HEK293 (cell line): ENCODE data around the gene APOBEC2.

Experiments used
- FEZF1 ChIP-seq: fragments of 450-650 bp; formaldehyde crosslinking; IDR thresholded peaks from 2 replicates; pipeline ENCODE4 v1.5.1; 2016; ENCODE audit warnings: missing biosample characterization, missing genetic modification characterization
- GLI2 ChIP-seq: fragments of 450-650 bp; formaldehyde crosslinking; IDR thresholded peaks from 2 replicates; pipeline ENCODE4; 2017; ENCODE audit warnings: missing biosample characterization, missing genetic modification characterization, low read depth, borderline replicate concordance
- GLIS1 ChIP-seq: fragments of 450-650 bp; formaldehyde crosslinking; IDR thresholded peaks from 2 replicates; pipeline ENCODE4 v1.5.1; 2016; ENCODE audit warnings: missing biosample characterization, missing genetic modification characterization
- HOXA7 ChIP-seq: sonication (generic); formaldehyde crosslinking; IDR thresholded peaks from 2 replicates; pipeline ENCODE4 v1.8.1; 2022; ENCODE audit warnings: missing genetic modification reagents, borderline replicate concordance
- IKZF3 ChIP-seq: fragments of 450-650 bp; IDR thresholded peaks from 2 replicates; pipeline ENCODE4 v1.5.0; 2018; ENCODE audit warnings: missing biosample characterization, mild to moderate bottlenecking, missing genetic modification characterization, moderate library complexity
- MEIS1 ChIP-seq: sonication (generic); formaldehyde crosslinking; IDR thresholded peaks from 2 replicates; pipeline ENCODE4 v1.8.1; 2022; ENCODE audit warnings: missing genetic modification reagents, mild to moderate bottlenecking, borderline replicate concordance
- OVOL3 ChIP-seq: fragments of 450-650 bp; formaldehyde crosslinking; IDR thresholded peaks from 2 replicates; pipeline ENCODE4 v1.5.1; 2016; ENCODE audit warnings: missing biosample characterization, missing genetic modification characterization
- YY1 ChIP-seq: fragments of 450-650 bp; formaldehyde crosslinking; IDR thresholded peaks from 2 replicates; pipeline ENCODE4 v1.5.1; 2018; ENCODE audit warnings: missing biosample characterization, missing genetic modification characterization
- ZBTB1 ChIP-seq: fragments of 450-650 bp; formaldehyde crosslinking; IDR thresholded peaks from 2 replicates; pipeline ENCODE4 v1.5.1; 2016; ENCODE audit warnings: missing biosample characterization, missing genetic modification characterization
- ZBTB20 ChIP-seq: fragments of 450-650 bp; formaldehyde crosslinking; IDR thresholded peaks from 2 replicates; pipeline ENCODE4 v1.5.1; 2016; ENCODE audit warnings: missing biosample characterization, missing genetic modification characterization
- ZFP37 ChIP-seq: fragments of 450-650 bp; formaldehyde crosslinking; IDR thresholded peaks from 2 replicates; pipeline ENCODE4 v1.5.1; 2016; ENCODE audit warnings: missing biosample characterization, missing genetic modification characterization
- ZNF121 ChIP-seq: fragments of 450-650 bp; formaldehyde crosslinking; IDR thresholded peaks from 2 replicates; pipeline ENCODE4 v1.5.1; 2016; ENCODE audit warnings: missing biosample characterization, missing genetic modification characterization
- ZNF133 ChIP-seq: fragments of 450-650 bp; formaldehyde crosslinking; IDR thresholded peaks from 2 replicates; pipeline ENCODE4 v1.5.1; 2016; ENCODE audit warnings: missing biosample characterization, missing genetic modification characterization
- ZNF140 ChIP-seq: fragments of 450-650 bp; formaldehyde crosslinking; IDR thresholded peaks from 2 replicates; pipeline ENCODE4 v1.5.1; 2016; ENCODE audit warnings: missing biosample characterization, missing genetic modification characterization
- ZNF146 ChIP-seq: fragments of 450-650 bp; formaldehyde crosslinking; IDR thresholded peaks from 2 replicates; pipeline ENCODE4 v1.5.1; 2016; ENCODE audit warnings: missing biosample characterization, missing genetic modification characterization
- ZNF292 ChIP-seq: fragments of 450-650 bp; formaldehyde crosslinking; IDR thresholded peaks from 2 replicates; pipeline ENCODE4 v1.5.1; 2016; ENCODE audit warnings: low read depth, missing biosample characterization, missing genetic modification characterization, borderline replicate concordance
- ZNF514 ChIP-seq: fragments of 450-650 bp; formaldehyde crosslinking; IDR thresholded peaks from 2 replicates; pipeline ENCODE4 v1.5.1; 2016; ENCODE audit warnings: missing biosample characterization, missing genetic modification characterization
- ZNF555 ChIP-seq: fragments of 450-650 bp; formaldehyde crosslinking; conservative IDR thresholded peaks from 2 replicates; pipeline ENCODE4 v1.5.1; 2017; ENCODE audit warnings: missing biosample characterization, mild to moderate bottlenecking, missing genetic modification characterization, inconsistent platforms
- ZNF654 ChIP-seq: fragments of 450-650 bp; formaldehyde crosslinking; IDR thresholded peaks from 2 replicates; pipeline ENCODE4 v1.5.1; 2016; ENCODE audit warnings: low read depth, missing biosample characterization, missing genetic modification characterization
- ZNF843 ChIP-seq: fragments of 450-650 bp; formaldehyde crosslinking; IDR thresholded peaks from 2 replicates; pipeline ENCODE4 v1.5.1; 2016; ENCODE audit warnings: missing biosample characterization, missing genetic modification characterization
- TF ChIP-seq, protein P1 (sequence below): fragments of 450-650 bp; formaldehyde crosslinking; IDR thresholded peaks from 2 replicates; pipeline ENCODE4 v1.5.1; 2016; ENCODE audit warnings: missing biosample characterization, missing genetic modification characterization
- TF ChIP-seq, protein P2 (sequence below): fragments of 450-650 bp; formaldehyde crosslinking; optimal IDR thresholded peaks from 2 replicates; pipeline ENCODE3; 2016; ENCODE audit warnings: missing biosample characterization, mild to moderate bottlenecking, missing genetic modification characterization
- TF ChIP-seq, protein P3 (sequence below): fragments of 450-650 bp; formaldehyde crosslinking; IDR thresholded peaks from 2 replicates; pipeline ENCODE4 v1.5.1; 2016; ENCODE audit warnings: missing biosample characterization, missing genetic modification characterization
- TF ChIP-seq, protein P4 (sequence below): sonication (generic); formaldehyde crosslinking; IDR thresholded peaks from 2 replicates; pipeline ENCODE4 v1.8.1; 2022; ENCODE audit warnings: mild to moderate bottlenecking, moderate library complexity, missing genetic modification reagents
- TF ChIP-seq, protein P5 (sequence below): fragments of 450-650 bp; formaldehyde crosslinking; IDR thresholded peaks from 2 replicates; pipeline ENCODE4 v1.5.1; 2016; ENCODE audit warnings: missing biosample characterization, missing genetic modification characterization
- TF ChIP-seq, protein P6 (sequence below): fragments of 450-650 bp; formaldehyde crosslinking; IDR thresholded peaks from 2 replicates; pipeline ENCODE4 v1.5.1; 2016; ENCODE audit warnings: missing biosample characterization, missing genetic modification characterization
- TF ChIP-seq, protein P7 (sequence below): fragments of 450-650 bp; formaldehyde crosslinking; IDR thresholded peaks from 2 replicates; pipeline ENCODE4 v1.5.1; 2017; ENCODE audit warnings: missing biosample characterization, missing genetic modification characterization

APOBEC2 gene

DNA sequence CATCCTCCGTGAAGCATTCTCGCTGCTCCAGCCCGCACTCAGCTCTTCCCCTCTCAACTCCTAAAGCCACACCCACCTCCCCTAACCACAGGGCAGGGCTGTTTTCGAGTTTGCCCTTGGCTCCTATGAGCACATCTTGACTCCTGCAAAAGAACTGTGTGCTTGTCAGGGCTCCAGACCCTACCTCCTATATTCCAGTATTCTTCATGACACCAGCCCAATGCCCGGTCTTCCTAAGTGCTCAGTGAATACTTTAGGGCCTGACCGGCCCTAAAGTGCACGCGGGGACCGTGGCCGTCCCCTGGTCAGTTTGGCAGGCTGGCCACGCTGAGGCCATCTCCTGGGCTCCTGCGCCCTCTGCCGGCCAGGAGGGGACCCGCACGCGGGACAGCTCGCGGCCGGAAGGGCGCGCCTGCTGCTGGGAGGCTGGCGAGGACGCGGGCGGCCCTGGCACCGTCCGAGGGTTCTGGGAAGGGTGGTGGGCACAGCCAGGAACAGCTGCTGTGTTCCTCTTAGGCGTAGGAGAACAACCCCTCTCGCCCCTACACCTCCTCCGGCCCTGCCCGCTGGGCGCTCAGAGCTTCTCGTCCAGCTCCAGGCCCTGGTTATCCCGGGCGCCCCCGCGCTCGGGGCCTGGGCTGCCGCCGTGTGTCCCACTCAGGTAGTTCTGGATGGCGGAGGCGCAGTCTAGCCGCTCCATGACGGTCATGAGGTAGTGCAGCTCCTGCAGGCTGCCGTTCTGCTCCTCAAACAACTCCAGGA is 25.0 kb upstream of the APOBEC2 start (continued):
- TF ChIP-seq, protein P1, sequence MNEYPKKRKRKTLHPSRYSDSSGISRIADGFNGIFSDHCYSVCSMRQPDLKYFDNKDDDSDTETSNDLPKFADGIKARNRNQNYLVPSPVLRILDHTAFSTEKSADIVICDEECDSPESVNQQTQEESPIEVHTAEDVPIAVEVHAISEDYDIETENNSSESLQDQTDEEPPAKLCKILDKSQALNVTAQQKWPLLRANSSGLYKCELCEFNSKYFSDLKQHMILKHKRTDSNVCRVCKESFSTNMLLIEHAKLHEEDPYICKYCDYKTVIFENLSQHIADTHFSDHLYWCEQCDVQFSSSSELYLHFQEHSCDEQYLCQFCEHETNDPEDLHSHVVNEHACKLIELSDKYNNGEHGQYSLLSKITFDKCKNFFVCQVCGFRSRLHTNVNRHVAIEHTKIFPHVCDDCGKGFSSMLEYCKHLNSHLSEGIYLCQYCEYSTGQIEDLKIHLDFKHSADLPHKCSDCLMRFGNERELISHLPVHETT (tag by site-specific recombination) = no peak
- TF ChIP-seq GLI2 (tag by site-specific recombination) = no peak
- TF ChIP-seq, protein P2, sequence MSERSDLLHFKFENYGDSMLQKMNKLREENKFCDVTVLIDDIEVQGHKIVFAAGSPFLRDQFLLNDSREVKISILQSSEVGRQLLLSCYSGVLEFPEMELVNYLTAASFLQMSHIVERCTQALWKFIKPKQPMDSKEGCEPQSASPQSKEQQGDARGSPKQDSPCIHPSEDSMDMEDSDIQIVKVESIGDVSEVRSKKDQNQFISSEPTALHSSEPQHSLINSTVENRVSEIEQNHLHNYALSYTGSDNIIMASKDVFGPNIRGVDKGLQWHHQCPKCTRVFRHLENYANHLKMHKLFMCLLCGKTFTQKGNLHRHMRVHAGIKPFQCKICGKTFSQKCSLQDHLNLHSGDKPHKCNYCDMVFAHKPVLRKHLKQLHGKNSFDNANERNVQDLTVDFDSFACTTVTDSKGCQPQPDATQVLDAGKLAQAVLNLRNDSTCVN (tag by site-specific recombination) = peak; percentile 82
- peak; percentile 45; the same call in 1 of the 2 replicates for TF ChIP-seq ZNF121 (tag by site-specific recombination)
- TF ChIP-seq ZNF140 (tag by site-specific recombination) = no peak
- peak; percentile 62 for TF ChIP-seq ZNF654 (tag by site-specific recombination)
- TF ChIP-seq, protein P3, sequence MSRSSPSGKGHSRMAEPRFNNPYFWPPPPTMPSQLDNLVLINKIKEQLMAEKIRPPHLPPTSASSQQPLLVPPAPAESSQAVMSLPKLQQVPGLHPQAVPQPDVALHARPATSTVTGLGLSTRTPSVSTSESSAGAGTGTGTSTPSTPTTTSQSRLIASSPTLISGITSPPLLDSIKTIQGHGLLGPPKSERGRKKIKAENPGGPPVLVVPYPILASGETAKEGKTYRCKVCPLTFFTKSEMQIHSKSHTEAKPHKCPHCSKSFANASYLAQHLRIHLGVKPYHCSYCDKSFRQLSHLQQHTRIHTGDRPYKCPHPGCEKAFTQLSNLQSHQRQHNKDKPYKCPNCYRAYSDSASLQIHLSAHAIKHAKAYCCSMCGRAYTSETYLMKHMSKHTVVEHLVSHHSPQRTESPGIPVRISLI (tag by site-specific recombination) = no peak
- TF ChIP-seq ZNF133 (tag by site-specific recombination) = no peak
- TF ChIP-seq, protein P4, sequence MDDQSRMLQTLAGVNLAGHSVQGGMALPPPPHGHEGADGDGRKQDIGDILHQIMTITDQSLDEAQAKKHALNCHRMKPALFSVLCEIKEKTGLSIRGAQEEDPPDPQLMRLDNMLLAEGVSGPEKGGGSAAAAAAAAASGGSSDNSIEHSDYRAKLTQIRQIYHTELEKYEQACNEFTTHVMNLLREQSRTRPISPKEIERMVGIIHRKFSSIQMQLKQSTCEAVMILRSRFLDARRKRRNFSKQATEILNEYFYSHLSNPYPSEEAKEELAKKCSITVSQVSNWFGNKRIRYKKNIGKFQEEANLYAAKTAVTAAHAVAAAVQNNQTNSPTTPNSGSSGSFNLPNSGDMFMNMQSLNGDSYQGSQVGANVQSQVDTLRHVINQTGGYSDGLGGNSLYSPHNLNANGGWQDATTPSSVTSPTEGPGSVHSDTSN (CRISPR knock-in tag) = peak; percentile 62; the same call in 1 of the 2 replicates
- no peak for TF ChIP-seq ZNF292 (tag by site-specific recombination)
- TF ChIP-seq, protein P5, sequence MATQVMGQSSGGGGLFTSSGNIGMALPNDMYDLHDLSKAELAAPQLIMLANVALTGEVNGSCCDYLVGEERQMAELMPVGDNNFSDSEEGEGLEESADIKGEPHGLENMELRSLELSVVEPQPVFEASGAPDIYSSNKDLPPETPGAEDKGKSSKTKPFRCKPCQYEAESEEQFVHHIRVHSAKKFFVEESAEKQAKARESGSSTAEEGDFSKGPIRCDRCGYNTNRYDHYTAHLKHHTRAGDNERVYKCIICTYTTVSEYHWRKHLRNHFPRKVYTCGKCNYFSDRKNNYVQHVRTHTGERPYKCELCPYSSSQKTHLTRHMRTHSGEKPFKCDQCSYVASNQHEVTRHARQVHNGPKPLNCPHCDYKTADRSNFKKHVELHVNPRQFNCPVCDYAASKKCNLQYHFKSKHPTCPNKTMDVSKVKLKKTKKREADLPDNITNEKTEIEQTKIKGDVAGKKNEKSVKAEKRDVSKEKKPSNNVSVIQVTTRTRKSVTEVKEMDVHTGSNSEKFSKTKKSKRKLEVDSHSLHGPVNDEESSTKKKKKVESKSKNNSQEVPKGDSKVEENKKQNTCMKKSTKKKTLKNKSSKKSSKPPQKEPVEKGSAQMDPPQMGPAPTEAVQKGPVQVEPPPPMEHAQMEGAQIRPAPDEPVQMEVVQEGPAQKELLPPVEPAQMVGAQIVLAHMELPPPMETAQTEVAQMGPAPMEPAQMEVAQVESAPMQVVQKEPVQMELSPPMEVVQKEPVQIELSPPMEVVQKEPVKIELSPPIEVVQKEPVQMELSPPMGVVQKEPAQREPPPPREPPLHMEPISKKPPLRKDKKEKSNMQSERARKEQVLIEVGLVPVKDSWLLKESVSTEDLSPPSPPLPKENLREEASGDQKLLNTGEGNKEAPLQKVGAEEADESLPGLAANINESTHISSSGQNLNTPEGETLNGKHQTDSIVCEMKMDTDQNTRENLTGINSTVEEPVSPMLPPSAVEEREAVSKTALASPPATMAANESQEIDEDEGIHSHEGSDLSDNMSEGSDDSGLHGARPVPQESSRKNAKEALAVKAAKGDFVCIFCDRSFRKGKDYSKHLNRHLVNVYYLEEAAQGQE (tag by site-specific recombination) = no peak
- TF ChIP-seq ZFP37 (tag by site-specific recombination) = peak; percentile 55; the same call in 1 of the 2 replicates
- TF ChIP-seq, protein P6, sequence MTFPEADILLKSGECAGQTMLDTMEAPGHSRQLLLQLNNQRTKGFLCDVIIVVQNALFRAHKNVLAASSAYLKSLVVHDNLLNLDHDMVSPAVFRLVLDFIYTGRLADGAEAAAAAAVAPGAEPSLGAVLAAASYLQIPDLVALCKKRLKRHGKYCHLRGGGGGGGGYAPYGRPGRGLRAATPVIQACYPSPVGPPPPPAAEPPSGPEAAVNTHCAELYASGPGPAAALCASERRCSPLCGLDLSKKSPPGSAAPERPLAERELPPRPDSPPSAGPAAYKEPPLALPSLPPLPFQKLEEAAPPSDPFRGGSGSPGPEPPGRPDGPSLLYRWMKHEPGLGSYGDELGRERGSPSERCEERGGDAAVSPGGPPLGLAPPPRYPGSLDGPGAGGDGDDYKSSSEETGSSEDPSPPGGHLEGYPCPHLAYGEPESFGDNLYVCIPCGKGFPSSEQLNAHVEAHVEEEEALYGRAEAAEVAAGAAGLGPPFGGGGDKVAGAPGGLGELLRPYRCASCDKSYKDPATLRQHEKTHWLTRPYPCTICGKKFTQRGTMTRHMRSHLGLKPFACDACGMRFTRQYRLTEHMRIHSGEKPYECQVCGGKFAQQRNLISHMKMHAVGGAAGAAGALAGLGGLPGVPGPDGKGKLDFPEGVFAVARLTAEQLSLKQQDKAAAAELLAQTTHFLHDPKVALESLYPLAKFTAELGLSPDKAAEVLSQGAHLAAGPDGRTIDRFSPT (tag by site-specific recombination) = peak; percentile 80
- no peak for TF ChIP-seq ZNF146 (tag by site-specific recombination)
- TF ChIP-seq ZBTB1 (tag by site-specific recombination) = no peak
- no peak for TF ChIP-seq YY1 (tag by site-specific recombination)
- TF ChIP-seq GLIS1 (tag by site-specific recombination) = peak; percentile 17; the same call in 1 of the 2 replicates
- TF ChIP-seq HOXA7 (CRISPR knock-in tag) = no peak
- peak; percentile 39; the same call in 1 of the 2 replicates for TF ChIP-seq ZNF843 (tag by site-specific recombination)
- TF ChIP-seq MEIS1 (CRISPR knock-in tag) = no peak
- no peak for TF ChIP-seq FEZF1 (tag by site-specific recombination)
- TF ChIP-seq, protein P7, sequence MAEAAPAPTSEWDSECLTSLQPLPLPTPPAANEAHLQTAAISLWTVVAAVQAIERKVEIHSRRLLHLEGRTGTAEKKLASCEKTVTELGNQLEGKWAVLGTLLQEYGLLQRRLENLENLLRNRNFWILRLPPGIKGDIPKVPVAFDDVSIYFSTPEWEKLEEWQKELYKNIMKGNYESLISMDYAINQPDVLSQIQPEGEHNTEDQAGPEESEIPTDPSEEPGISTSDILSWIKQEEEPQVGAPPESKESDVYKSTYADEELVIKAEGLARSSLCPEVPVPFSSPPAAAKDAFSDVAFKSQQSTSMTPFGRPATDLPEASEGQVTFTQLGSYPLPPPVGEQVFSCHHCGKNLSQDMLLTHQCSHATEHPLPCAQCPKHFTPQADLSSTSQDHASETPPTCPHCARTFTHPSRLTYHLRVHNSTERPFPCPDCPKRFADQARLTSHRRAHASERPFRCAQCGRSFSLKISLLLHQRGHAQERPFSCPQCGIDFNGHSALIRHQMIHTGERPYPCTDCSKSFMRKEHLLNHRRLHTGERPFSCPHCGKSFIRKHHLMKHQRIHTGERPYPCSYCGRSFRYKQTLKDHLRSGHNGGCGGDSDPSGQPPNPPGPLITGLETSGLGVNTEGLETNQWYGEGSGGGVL = no peak
- TF ChIP-seq ZNF514 (tag by site-specific recombination) = no peak
- no peak; the same call in 1 of the 2 replicates for TF ChIP-seq ZBTB20 (tag by site-specific recombination)
- no peak for TF ChIP-seq OVOL3 (tag by site-specific recombination)
- no peak for TF ChIP-seq IKZF3 (tag by site-specific recombination)
- no peak for TF ChIP-seq ZNF555
